Keratinocyte (primary cell): ENCODE results near the gene TNNT2.

ENCODE experiments used
- EZH2 ChIP-seq: IDR thresholded peaks from one replicate; pipeline ENCODE4 v1.6.1; 2012; ENCODE audit warnings: inconsistent platforms, mild to moderate bottlenecking, low read length, moderate library complexity
- TF ChIP-seq, protein P1 (sequence below), 3 experiments: IDR thresholded peaks in 1 of 3; conservative IDR thresholded peaks in 1 of 3; optimal IDR thresholded peaks in 1 of 3; 2 replicates in 2 of 3; 3 replicates in 1 of 3; pipeline versions ENCODE3 to v1.5.1; 2011; ENCODE audit warnings: low read length in 3 of 3, mild to moderate bottlenecking in 3 of 3, moderate library complexity in 2 of 3, control low read depth in 1 of 3, inconsistent platforms in 1 of 3; ENCODE audit not compliant: insufficient read depth in 2 of 3; ENCODE audit errors: extremely low read depth in 1 of 3

DNA sequence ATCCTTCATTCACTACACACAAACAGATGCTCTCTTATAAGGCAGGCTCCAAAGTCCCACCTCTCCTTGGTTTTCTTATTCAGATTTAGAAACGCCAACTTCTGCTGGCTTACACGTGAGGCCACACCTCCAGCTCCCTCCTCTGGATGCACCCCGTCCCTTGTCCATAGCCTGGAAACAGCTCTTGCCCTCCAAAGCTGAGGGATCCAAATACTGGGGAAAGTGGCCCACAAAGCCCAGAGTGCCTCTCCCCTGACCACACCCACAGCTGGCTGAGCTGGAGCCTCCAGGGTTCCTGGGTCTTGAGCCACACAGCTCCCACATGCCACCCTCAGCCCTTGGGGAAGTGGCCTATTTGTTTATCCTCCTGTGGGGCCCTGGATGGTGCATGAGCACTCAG lies 17.1 kb upstream of the TNNT2 start:
- TF ChIP-seq, protein P1, sequence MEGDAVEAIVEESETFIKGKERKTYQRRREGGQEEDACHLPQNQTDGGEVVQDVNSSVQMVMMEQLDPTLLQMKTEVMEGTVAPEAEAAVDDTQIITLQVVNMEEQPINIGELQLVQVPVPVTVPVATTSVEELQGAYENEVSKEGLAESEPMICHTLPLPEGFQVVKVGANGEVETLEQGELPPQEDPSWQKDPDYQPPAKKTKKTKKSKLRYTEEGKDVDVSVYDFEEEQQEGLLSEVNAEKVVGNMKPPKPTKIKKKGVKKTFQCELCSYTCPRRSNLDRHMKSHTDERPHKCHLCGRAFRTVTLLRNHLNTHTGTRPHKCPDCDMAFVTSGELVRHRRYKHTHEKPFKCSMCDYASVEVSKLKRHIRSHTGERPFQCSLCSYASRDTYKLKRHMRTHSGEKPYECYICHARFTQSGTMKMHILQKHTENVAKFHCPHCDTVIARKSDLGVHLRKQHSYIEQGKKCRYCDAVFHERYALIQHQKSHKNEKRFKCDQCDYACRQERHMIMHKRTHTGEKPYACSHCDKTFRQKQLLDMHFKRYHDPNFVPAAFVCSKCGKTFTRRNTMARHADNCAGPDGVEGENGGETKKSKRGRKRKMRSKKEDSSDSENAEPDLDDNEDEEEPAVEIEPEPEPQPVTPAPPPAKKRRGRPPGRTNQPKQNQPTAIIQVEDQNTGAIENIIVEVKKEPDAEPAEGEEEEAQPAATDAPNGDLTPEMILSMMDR (optimal IDR thresholded peaks at IDR 0.05 in 1 of 3, IDR thresholded peaks at IDR 0.05 in 1 of 3, conservative IDR thresholded peaks at IDR 0.05 in 1 of 3; ENCODE audit: extremely low read depth in 1 of 3, insufficient read depth in 2 of 3, low read length in 3 of 3), result no peak
- no peak for TF ChIP-seq EZH2
